ENCODE data around the gene RGP1. TPM values are rescaled to one million over a fixed set of nuclear protein-coding genes. Genes with fewer than 3 reads are reported as not detected.

Gene RGP1
- total RNA-seq, 4 donors from 2014 or later: 12.7 to 19.2 (median 17.5) TPM

GRCh38 chr9:35778496-35778895, 29.4 kb downstream of the RGP1 start:
- no peak for DNase-seq (ENCODE audit: low spot score)
- no peak for ATAC-seq (ENCODE audit: low FRiP score)
- TF ChIP-seq CTCF (IDR thresholded peaks at IDR 0.05): no peak

GRCh38 chr9:35781066-35781465, 32.0 kb downstream of the RGP1 start:
- no peak for DNase-seq (ENCODE audit: low spot score)
- ATAC-seq (ENCODE audit: low FRiP score): no peak
- TF ChIP-seq CTCF (IDR thresholded peaks at IDR 0.05): no peak

GRCh38 chr9:35783418-35783817, 34.3 kb downstream of the RGP1 start:
- TF ChIP-seq CTCF (IDR thresholded peaks at IDR 0.05): no peak
- DNase-seq (ENCODE audit: low spot score): no peak
- ATAC-seq (ENCODE audit: low FRiP score): no peak

- ATAC-seq (ENCODE audit: low FRiP score) (no peak), DNase-seq (ENCODE audit: low spot score) (no peak)
- TF ChIP-seq CTCF (IDR thresholded peaks at IDR 0.05): no peak
Observed at GRCh38 chr9:35789541-35789940, 40.5 kb downstream of the RGP1 start.

- no peak for ATAC-seq (ENCODE audit: low FRiP score)
- no peak for TF ChIP-seq CTCF (IDR thresholded peaks at IDR 0.05)
- DNase-seq (ENCODE audit: low spot score): no peak
Observed at GRCh38 chr9:35790025-35790384, 40.9 kb downstream of the RGP1 start.

- DNase-seq (ENCODE audit: low spot score) (no peak), ATAC-seq (ENCODE audit: low FRiP score) (peak; percentile 76)
- TF ChIP-seq CTCF (IDR thresholded peaks at IDR 0.05): peak in 2 of 3 donors; percentile 21 to 79
Observed at GRCh38 chr9:35790385-35791296, 41.6 kb downstream of the RGP1 start.
